A204.1 (cell line): Measurements from ENCODE around the gene FOXL3.

Experiments used
- FAIRE-seq: peaks from 2 replicates; lab custom pipeline; 2012; peaks lifted over from hg19 to GRCh38; lab: Jason Lieb, UNC

FOXL3 gene

GRCh38 chr7:340200-340937, 50.4 kb downstream of the FOXL3 start:
- no peak for FAIRE-seq
